OCI-LY7 (cell line): Measurements from ENCODE around the gene CERS4. TPM values are rescaled to one million over a fixed set of nuclear protein-coding genes. Genes with fewer than 3 reads are reported as not detected.

Experiments used
- BruUV-seq: library from RNA; stranded (reverse); fragments of 400-500 nt; replicated peaks from 2 replicates; lab custom pipeline; 2021; lab: Mats Ljungman, UMichigan
- CTCF ChIA-PET: fragments of 300-600 bp; sonication (Branson Sonifier 250); formaldehyde crosslinking; loops from one replicate; lab custom pipeline; 2022; ENCODE audit warnings: antibody characterized with exemption; ENCODE audit not compliant: unreplicated experiment; lab: Charles Lee
- POLR2A ChIA-PET: fragments of 300-600 bp; sonication (Branson Sonifier 250); formaldehyde crosslinking; loops from one replicate; lab custom pipeline; 2022; ENCODE audit warnings: antibody characterized with exemption; lab: Charles Lee
- DNase-seq: peaks from one replicate; pipeline ENCODE4 v3.0.0-alpha.2; 2015; ENCODE audit warnings: low spot score
- H2AFZ ChIP-seq: fragments of 200-600 bp; sonication (generic), shearing (Covaris generic); 2 replicates; pipeline ENCODE4 v1.6.1; 2014; ENCODE audit warnings: mild to moderate bottlenecking, antibody characterized with exemption, low read length, moderate library complexity
- H3K27ac ChIP-seq: fragments of 200-600 bp; sonication (generic); 2 replicates; pipeline ENCODE4 v1.5.1; 2014; ENCODE audit warnings: mixed run types, low read depth, mild to moderate bottlenecking, moderate library complexity, low read length, inconsistent platforms; ENCODE audit not compliant: poor library complexity, severe bottlenecking
- H3K36me3 ChIP-seq: fragments of 200-600 bp; sonication (generic); 2 replicates; pipeline ENCODE4 v1.6.1; 2014; ENCODE audit warnings: mild to moderate bottlenecking, antibody characterized with exemption, low read length, moderate library complexity, mixed read lengths; ENCODE audit not compliant: insufficient read depth
- H3K4me1 ChIP-seq: fragments of 200-600 bp; sonication (generic); 2 replicates; pipeline ENCODE4 v1.5.1; 2014; ENCODE audit warnings: mild to moderate bottlenecking, low read length; ENCODE audit not compliant: insufficient read depth, poor library complexity, severe bottlenecking
- H3K4me2 ChIP-seq: fragments of 200-600 bp; sonication (generic); 2 replicates; pipeline ENCODE4 v1.6.1; 2014; ENCODE audit warnings: mild to moderate bottlenecking, low read length
- H3K4me3 ChIP-seq: fragments of 200-600 bp; sonication (generic); 2 replicates; pipeline ENCODE4 v1.5.1; 2014; ENCODE audit warnings: mild to moderate bottlenecking, low read depth, low read length; ENCODE audit not compliant: poor library complexity, severe bottlenecking
- H3K79me2 ChIP-seq: fragments of 200-600 bp; sonication (generic); 2 replicates; pipeline ENCODE4 v1.6.1; 2016; ENCODE audit warnings: low read depth, mild to moderate bottlenecking, low read length, moderate library complexity, mixed read lengths; ENCODE audit not compliant: insufficient read depth
- H3K9me2 ChIP-seq: fragments of 200-600 bp; sonication (generic); 2 replicates; pipeline ENCODE4 v1.6.1; 2016; ENCODE audit warnings: mild to moderate bottlenecking, low read length, mixed read lengths; ENCODE audit not compliant: insufficient read depth
- H3K9me3 ChIP-seq: fragments of 200-600 bp; sonication (generic); 2 replicates; pipeline ENCODE4 v1.6.1; 2014; ENCODE audit warnings: mild to moderate bottlenecking, mixed run types, low read length, mixed read lengths
- H4K20me1 ChIP-seq: fragments of 200-600 bp; sonication (generic); 2 replicates; pipeline ENCODE4 v1.6.1; 2014; ENCODE audit warnings: mild to moderate bottlenecking, antibody characterized with exemption, low read length, moderate library complexity, mixed read lengths; ENCODE audit not compliant: insufficient read depth
- EZH2phosphoT487 ChIP-seq: fragments of 200-600 bp; sonication (generic); IDR thresholded peaks from 2 replicates; pipeline ENCODE4 v1.6.1; 2018; ENCODE audit warnings: low read depth, borderline replicate concordance, mild to moderate bottlenecking, mixed run types, antibody characterized with exemption, low read length, moderate library complexity, mixed read lengths
- intact Hi-C: fragments of 100-400 bp; cut with micrococcal nuclease; formaldehyde crosslinking; loops from one replicate; pipeline ENCODE4 v1.10.0; 2022; ENCODE audit not compliant: unreplicated experiment
- total RNA-seq, 2 experiments: library from RNA; depleted of rRNA in 1 of 2; stranded (reverse); fragments of >200 nt in 1 of 2; shearing (Covaris generic) in 1 of 2; gene quantifications; 2 replicates each; pipeline ENCODE4 v1.2.3, GENCODE V29; 2014 to 2022
- TF ChIP-seq, protein P1 (sequence below): fragments of 200-600 bp; sonication (generic); conservative IDR thresholded peaks from 2 replicates; pipeline ENCODE4 v1.5.1; 2014; ENCODE audit warnings: mild to moderate bottlenecking, antibody characterized with exemption, low read length, moderate library complexity, mixed read lengths

The CERS4 gene
- total RNA-seq, 2 experiments from 2014 or later: 36.8 to 54.9 TPM

DNA sequence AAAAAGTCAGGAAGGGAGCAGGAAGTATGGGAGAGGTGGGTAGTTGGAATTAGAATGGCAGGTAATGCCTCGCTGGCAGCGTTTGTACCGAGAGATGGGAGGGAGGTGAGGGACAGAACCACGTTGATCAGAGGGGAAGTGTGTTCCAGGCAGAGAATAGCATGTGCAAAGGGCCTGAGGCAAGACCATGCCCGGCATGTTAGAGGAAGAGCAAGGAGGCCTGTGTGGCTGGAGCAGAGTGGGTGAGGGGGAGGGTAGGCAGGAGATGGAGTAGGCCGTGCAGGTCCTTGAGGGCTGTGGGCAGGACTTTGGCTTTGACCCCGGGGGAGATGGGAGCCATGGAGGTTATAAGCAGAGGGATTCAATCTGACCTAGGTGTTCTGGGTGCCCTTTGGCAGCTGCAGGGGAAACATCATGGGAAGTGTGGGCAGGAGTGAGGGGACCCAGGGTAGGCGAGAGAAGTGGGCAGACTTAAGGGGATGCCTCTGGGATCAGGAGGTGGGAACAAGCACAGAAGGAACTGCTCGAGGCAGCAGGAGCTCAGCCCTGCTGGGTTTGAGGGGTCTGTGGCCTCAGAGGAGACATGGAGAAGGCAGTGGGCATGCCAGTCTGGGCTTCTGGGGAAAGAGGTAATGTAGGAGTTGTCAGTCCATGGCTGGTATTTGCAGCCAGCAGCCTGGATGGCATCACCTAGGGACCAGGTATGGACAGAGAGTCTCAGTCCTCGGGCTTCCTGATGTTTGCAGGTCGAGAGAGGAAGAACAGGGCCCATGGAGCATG, 50.2 kb downstream of the CERS4 start:
- Histone ChIP-seq H3K4me1 (no peaks in the 10 kb centered on the region), H3K4me2 (no peak overlapping the region), H3K9me2 (no peaks in the 10 kb centered on the region), H3K4me3 (no peak overlapping the region), H3K9me3 (no peaks in the 10 kb centered on the region), H3K36me3 (peaks cover 35% of the 10 kb centered on the region), H4K20me1 (no peaks in the 10 kb centered on the region), H3K27ac (no peak overlapping the region), H3K79me2 (no peaks in the 10 kb centered on the region), H2AFZ (no peak overlapping the region)
- no TSS peak for BruUV-seq
- intact Hi-C loops: no loop called here
- ChIA-PET CTCF (no interaction called here), POLR2A (no interaction called here)
- DNase-seq: no peak
- no peak for TF ChIP-seq EZH2phosphoT487
- TF ChIP-seq, protein P1, sequence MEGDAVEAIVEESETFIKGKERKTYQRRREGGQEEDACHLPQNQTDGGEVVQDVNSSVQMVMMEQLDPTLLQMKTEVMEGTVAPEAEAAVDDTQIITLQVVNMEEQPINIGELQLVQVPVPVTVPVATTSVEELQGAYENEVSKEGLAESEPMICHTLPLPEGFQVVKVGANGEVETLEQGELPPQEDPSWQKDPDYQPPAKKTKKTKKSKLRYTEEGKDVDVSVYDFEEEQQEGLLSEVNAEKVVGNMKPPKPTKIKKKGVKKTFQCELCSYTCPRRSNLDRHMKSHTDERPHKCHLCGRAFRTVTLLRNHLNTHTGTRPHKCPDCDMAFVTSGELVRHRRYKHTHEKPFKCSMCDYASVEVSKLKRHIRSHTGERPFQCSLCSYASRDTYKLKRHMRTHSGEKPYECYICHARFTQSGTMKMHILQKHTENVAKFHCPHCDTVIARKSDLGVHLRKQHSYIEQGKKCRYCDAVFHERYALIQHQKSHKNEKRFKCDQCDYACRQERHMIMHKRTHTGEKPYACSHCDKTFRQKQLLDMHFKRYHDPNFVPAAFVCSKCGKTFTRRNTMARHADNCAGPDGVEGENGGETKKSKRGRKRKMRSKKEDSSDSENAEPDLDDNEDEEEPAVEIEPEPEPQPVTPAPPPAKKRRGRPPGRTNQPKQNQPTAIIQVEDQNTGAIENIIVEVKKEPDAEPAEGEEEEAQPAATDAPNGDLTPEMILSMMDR: no peak

DNA sequence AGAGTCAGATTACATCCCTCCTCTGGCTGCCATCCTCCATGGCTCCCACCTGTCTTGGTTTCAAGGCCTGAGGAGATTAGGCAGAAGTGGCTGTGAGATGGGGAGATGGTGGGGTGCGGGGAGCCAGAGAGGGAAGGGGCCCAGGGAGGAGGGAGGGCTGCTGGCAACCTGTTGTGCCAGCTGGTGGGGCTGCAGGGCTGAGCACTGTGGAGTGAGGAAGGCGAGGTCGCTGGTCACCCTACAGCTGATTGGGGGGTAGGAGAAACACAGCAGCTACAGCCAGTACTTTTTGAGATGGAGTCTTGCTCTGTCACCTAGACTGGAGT, 50.7 kb downstream of the CERS4 start:
- ChIA-PET POLR2A (no interaction called here), CTCF (no interaction called here)
- H3K36me3 ChIP-seq: peaks cover 35% of the 10 kb centered on the region
- H2AFZ ChIP-seq: no peak overlapping the region
- intact Hi-C loops: no loop called here
- BruUV-seq: no TSS peak
- H4K20me1 ChIP-seq: no peaks in the 10 kb centered on the region
- H3K9me2 ChIP-seq: no peaks in the 10 kb centered on the region
- no peak overlapping the region for H3K4me3 ChIP-seq
- H3K4me1 ChIP-seq: no peaks in the 10 kb centered on the region
- no peak overlapping the region for H3K4me2 ChIP-seq
- TF ChIP-seq, protein P1: no peak
- TF ChIP-seq EZH2phosphoT487: no peak
- no peak overlapping the region for H3K27ac ChIP-seq
- no peak for DNase-seq
- H3K9me3 ChIP-seq: no peaks in the 10 kb centered on the region
- no peaks in the 10 kb centered on the region for H3K79me2 ChIP-seq

DNA sequence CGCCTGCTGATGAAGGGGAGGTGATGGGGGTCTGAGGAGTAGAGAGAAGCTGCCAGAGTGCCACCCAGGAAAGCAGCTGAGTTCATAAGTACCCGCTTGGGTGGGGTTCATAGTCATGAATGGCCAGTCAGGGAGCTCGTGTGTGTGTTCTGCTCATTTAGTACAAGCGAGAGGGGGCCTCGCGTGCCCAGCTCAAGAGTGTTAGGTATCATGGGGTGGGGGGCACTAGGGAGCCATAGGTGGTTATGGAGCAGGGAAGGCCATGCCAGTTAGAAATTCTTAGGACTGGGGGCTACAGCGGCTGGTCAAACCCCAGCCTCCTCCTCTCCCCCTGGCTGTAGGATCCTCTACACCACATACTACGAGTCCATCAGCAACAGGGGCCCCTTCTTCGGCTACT, 52.2 kb downstream of the CERS4 start:
- BruUV-seq: no TSS peak
- TF ChIP-seq, protein P1: no peak
- no peak for TF ChIP-seq EZH2phosphoT487
- H3K36me3 ChIP-seq: peaks cover 28% of the 10 kb centered on the region
- H3K4me2 ChIP-seq: no peak overlapping the region
- ChIA-PET POLR2A (no interaction called here), CTCF (no interaction called here)
- no peak for DNase-seq
- H3K4me3 ChIP-seq: no peak overlapping the region
- H3K79me2 ChIP-seq: no peaks in the 10 kb centered on the region
- H3K9me2 ChIP-seq: no peaks in the 10 kb centered on the region
- H3K4me1 ChIP-seq: no peaks in the 10 kb centered on the region
- no peak overlapping the region for H3K27ac ChIP-seq
- no peak overlapping the region for H2AFZ ChIP-seq
- no peaks in the 10 kb centered on the region for H4K20me1 ChIP-seq
- intact Hi-C loops: no loop called here
- no peaks in the 10 kb centered on the region for H3K9me3 ChIP-seq
